GM21825 (cell line): ENCODE results near the gene KRT72.

ENCODE experiments used
- ATAC-seq: cut with Tn5 transposase; IDR thresholded peaks from one replicate; pipeline ENCODE4 v1.9.1; 2021; ENCODE audit warnings: mild to moderate bottlenecking, moderate library complexity; ENCODE audit not compliant: unreplicated experiment

Gene KRT72

GRCh38 chr12:52600941-52601481 lies at the start of gene KRT72:
TSS of gene KRT72 (minus strand) at chr12:52601463. CDS start at chr12:52601452, 11 bp downstream.
- no peak for ATAC-seq

GRCh38 chr12:52650520-52651081 lies 49.3 kb upstream of the KRT72 start:
- no peak for ATAC-seq

GRCh38 chr12:52649066-52649465 lies 47.8 kb upstream of the KRT72 start:
- no peak for ATAC-seq

GRCh38 chr12:52648012-52648550 lies 46.8 kb upstream of the KRT72 start:
- no peak for ATAC-seq

- ATAC-seq = no peak
These were observed 46.3 kb upstream of the KRT72 start for GRCh38 chr12:52647601-52648000.

- no peak for ATAC-seq
These were observed 45.4 kb upstream of the KRT72 start for GRCh38 chr12:52646613-52647012.

- no peak for ATAC-seq
These were observed 44.7 kb upstream of the KRT72 start for GRCh38 chr12:52645982-52646381.

- no peak for ATAC-seq
These were observed 44.0 kb upstream of the KRT72 start for GRCh38 chr12:52645120-52645761.

GRCh38 chr12:52644078-52644415 lies 42.8 kb upstream of the KRT72 start:
- ATAC-seq = no peak

- no peak for ATAC-seq
These were observed 42.2 kb upstream of the KRT72 start for GRCh38 chr12:52643233-52644077.

- ATAC-seq = no peak
These were observed 40.2 kb upstream of the KRT72 start for GRCh38 chr12:52641468-52641867.

GRCh38 chr12:52637299-52637698 lies 36.0 kb upstream of the KRT72 start:
- no peak for ATAC-seq

GRCh38 chr12:52636592-52637258 lies 35.5 kb upstream of the KRT72 start:
- ATAC-seq = no peak

GRCh38 chr12:52636189-52636588 lies 34.9 kb upstream of the KRT72 start:
- ATAC-seq = no peak

- no peak for ATAC-seq
These were observed 33.2 kb upstream of the KRT72 start for GRCh38 chr12:52634266-52635056.

GRCh38 chr12:52633383-52633782 lies 32.1 kb upstream of the KRT72 start:
- no peak for ATAC-seq

- ATAC-seq = no peak
These were observed 31.4 kb upstream of the KRT72 start for GRCh38 chr12:52632656-52633055.

GRCh38 chr12:52631676-52632459 lies 30.6 kb upstream of the KRT72 start:
- ATAC-seq = no peak

- no peak for ATAC-seq
These were observed 30.0 kb upstream of the KRT72 start for GRCh38 chr12:52631264-52631663.
